Mucosa of stomach (tissue), 1 donor: ENCODE data around the gene ULK1.

Experiments used
- H3K27me3 ChIP-seq: one replicate; pipeline ENCODE4 v1.7.0; 2013; ENCODE audit warnings: mild to moderate bottlenecking, low read length; ENCODE audit not compliant: control insufficient read depth, insufficient read depth
- H3K36me3 ChIP-seq: one replicate; pipeline ENCODE4 v1.7.0; 2013; ENCODE audit warnings: low read length; ENCODE audit not compliant: control insufficient read depth, insufficient read depth
- H3K4me1 ChIP-seq: one replicate; pipeline ENCODE4 v1.7.0; 2013; ENCODE audit warnings: mild to moderate bottlenecking, low read length; ENCODE audit not compliant: control insufficient read depth, insufficient read depth
- H3K4me3 ChIP-seq: one replicate; pipeline ENCODE4 v1.7.0; 2013; ENCODE audit warnings: low read length
- H3K9ac ChIP-seq: one replicate; pipeline ENCODE4 v1.7.0; 2013; ENCODE audit warnings: mild to moderate bottlenecking, low read length, moderate library complexity
- H3K9me3 ChIP-seq: one replicate; pipeline ENCODE4 v1.7.0; 2013; ENCODE audit warnings: mild to moderate bottlenecking, low read length, moderate library complexity; ENCODE audit not compliant: control insufficient read depth
- donor health status: Pancreatic carcinoma.

Gene ULK1

GRCh38 chr12:131854861-131855476, 39.5 kb upstream of the ULK1 start:
- Histone ChIP-seq H3K27me3 (peaks cover 27% of the 10 kb centered on the region), H3K4me3 (no peak overlapping the region), H3K4me1 (no peaks in the 10 kb centered on the region), H3K36me3 (no peaks in the 10 kb centered on the region), H3K9me3 (no peaks in the 10 kb centered on the region), H3K9ac (no peak overlapping the region)

GRCh38 chr12:131855521-131856142, 38.8 kb upstream of the ULK1 start:
- Histone ChIP-seq H3K27me3 (peaks cover 27% of the 10 kb centered on the region), H3K4me3 (no peak overlapping the region), H3K36me3 (no peaks in the 10 kb centered on the region), H3K9ac (no peak overlapping the region), H3K4me1 (peaks cover 4% of the 10 kb centered on the region), H3K9me3 (no peaks in the 10 kb centered on the region)

GRCh38 chr12:131856366-131857097, 37.9 kb upstream of the ULK1 start:
- Histone ChIP-seq H3K9me3 (no peaks in the 10 kb centered on the region), H3K9ac (no peak overlapping the region), H3K36me3 (no peaks in the 10 kb centered on the region), H3K4me1 (peaks cover 13% of the 10 kb centered on the region), H3K27me3 (peaks cover 27% of the 10 kb centered on the region), H3K4me3 (no peak overlapping the region)

- H3K36me3 ChIP-seq = no peaks in the 10 kb centered on the region
- H3K9ac ChIP-seq = no peak overlapping the region
- peaks cover 14% of the 10 kb centered on the region for H3K4me1 ChIP-seq
- H3K9me3 ChIP-seq = no peaks in the 10 kb centered on the region
- H3K27me3 ChIP-seq = peaks cover 31% of the 10 kb centered on the region
- no peak overlapping the region for H3K4me3 ChIP-seq
Measured at GRCh38 chr12:131857908-131858850, 36.2 kb upstream of the ULK1 start.

- peak overlapping the region; percentile 39 for H3K9ac ChIP-seq
- peaks cover 20% of the 10 kb centered on the region for H3K27me3 ChIP-seq
- no peak overlapping the region for H3K4me3 ChIP-seq
- H3K9me3 ChIP-seq = no peaks in the 10 kb centered on the region
- H3K36me3 ChIP-seq = no peaks in the 10 kb centered on the region
- peaks cover 14% of the 10 kb centered on the region for H3K4me1 ChIP-seq
Measured at GRCh38 chr12:131860472-131861260, 33.8 kb upstream of the ULK1 start.

- peaks cover 12% of the 10 kb centered on the region for H3K27me3 ChIP-seq
- H3K4me1 ChIP-seq = peaks cover 14% of the 10 kb centered on the region
- H3K36me3 ChIP-seq = no peaks in the 10 kb centered on the region
- no peak overlapping the region for H3K4me3 ChIP-seq
- H3K9me3 ChIP-seq = no peaks in the 10 kb centered on the region
- no peak overlapping the region for H3K9ac ChIP-seq
Measured at GRCh38 chr12:131861261-131862083, 33.0 kb upstream of the ULK1 start.

- Histone ChIP-seq H3K27me3 (peaks cover 10% of the 10 kb centered on the region), H3K4me3 (no peak overlapping the region), H3K36me3 (no peaks in the 10 kb centered on the region), H3K4me1 (peaks cover 14% of the 10 kb centered on the region), H3K9ac (no peak overlapping the region), H3K9me3 (no peaks in the 10 kb centered on the region)
Measured at GRCh38 chr12:131862084-131862441, 32.4 kb upstream of the ULK1 start.

GRCh38 chr12:131862600-131862993, 31.8 kb upstream of the ULK1 start:
- H3K36me3 ChIP-seq = no peaks in the 10 kb centered on the region
- H3K27me3 ChIP-seq = peaks cover 8% of the 10 kb centered on the region
- H3K9ac ChIP-seq = no peak overlapping the region
- H3K4me3 ChIP-seq = no peak overlapping the region
- no peaks in the 10 kb centered on the region for H3K9me3 ChIP-seq
- peaks cover 14% of the 10 kb centered on the region for H3K4me1 ChIP-seq

GRCh38 chr12:131862994-131863710, 31.3 kb upstream of the ULK1 start:
- Histone ChIP-seq H3K9ac (no peak overlapping the region), H3K4me1 (peaks cover 14% of the 10 kb centered on the region), H3K27me3 (peaks cover 5% of the 10 kb centered on the region), H3K4me3 (no peak overlapping the region), H3K9me3 (no peaks in the 10 kb centered on the region), H3K36me3 (no peaks in the 10 kb centered on the region)

- Histone ChIP-seq H3K9me3 (no peaks in the 10 kb centered on the region), H3K4me1 (peaks cover 14% of the 10 kb centered on the region), H3K9ac (no peak overlapping the region), H3K4me3 (no peak overlapping the region), H3K27me3 (peaks cover 5% of the 10 kb centered on the region), H3K36me3 (no peaks in the 10 kb centered on the region)
Measured at GRCh38 chr12:131863711-131864396, 30.6 kb upstream of the ULK1 start.
